SK-N-DZ (cell line): Measurements from ENCODE around the gene CNOT10. TPM values are rescaled to one million over a fixed set of nuclear protein-coding genes. Genes with fewer than 3 reads are reported as not detected.
"Not testable (repeated sequence)": the region's sequence is repeated elsewhere in the genome, so short reads cannot be mapped to it uniquely, and the experiment has no call there.

Experiments
- DNase-seq: peaks from one replicate; pipeline ENCODE4 v3.0.0-alpha.2; 2015; ENCODE audit warnings: low spot score
- polyA plus RNA-seq, 2 experiments: library from polyadenylated mRNA; depleted of rRNA; stranded (reverse); fragments of >200 nt; gene quantifications; 2 replicates each; pipeline ENCODE4 v1.2.3, GENCODE V29; 2014

The CNOT10 gene, protein sequence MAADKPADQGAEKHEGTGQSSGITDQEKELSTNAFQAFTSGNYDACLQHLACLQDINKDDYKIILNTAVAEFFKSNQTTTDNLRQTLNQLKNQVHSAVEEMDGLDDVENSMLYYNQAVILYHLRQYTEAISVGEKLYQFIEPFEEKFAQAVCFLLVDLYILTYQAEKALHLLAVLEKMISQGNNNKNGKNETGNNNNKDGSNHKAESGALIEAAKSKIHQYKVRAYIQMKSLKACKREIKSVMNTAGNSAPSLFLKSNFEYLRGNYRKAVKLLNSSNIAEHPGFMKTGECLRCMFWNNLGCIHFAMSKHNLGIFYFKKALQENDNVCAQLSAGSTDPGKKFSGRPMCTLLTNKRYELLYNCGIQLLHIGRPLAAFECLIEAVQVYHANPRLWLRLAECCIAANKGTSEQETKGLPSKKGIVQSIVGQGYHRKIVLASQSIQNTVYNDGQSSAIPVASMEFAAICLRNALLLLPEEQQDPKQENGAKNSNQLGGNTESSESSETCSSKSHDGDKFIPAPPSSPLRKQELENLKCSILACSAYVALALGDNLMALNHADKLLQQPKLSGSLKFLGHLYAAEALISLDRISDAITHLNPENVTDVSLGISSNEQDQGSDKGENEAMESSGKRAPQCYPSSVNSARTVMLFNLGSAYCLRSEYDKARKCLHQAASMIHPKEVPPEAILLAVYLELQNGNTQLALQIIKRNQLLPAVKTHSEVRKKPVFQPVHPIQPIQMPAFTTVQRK
- polyA plus RNA-seq (2014; cell fraction: cytosol; rRNA removed), result 50.3 and 55.3 TPM in 2 replicates
- polyA plus RNA-seq (2014; cell fraction: nucleus; rRNA removed), result 40.5 and 126 TPM in 2 replicates

- peak; percentile 97 for DNase-seq
Observed at GRCh38 chr3:32684800-32685542, at the start of gene CNOT10. TSS of gene CNOT10 (plus strand) at chr3:32685188. CDS start at chr3:32685461, 273 bp downstream.

DNA sequence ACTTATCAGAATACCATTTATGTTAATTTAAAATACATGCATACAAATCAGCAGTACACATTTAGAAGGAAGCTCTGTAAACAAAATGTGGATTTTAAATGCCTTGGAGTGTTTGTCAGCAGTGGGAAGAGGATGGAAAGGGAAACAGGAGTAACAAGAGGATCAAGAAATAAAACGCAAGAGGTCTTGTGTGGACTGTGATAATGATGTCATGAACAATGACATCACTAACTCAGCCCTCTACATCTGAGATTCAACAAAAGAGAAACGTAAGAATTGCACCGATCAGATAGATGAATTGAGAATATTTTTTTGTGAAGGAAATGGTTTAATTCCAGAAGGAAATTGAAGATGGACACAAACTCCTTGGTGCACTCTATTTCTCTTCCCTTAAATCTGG is 44.0 kb upstream of the CNOT10 start:
- DNase-seq, result no peak

DNA sequence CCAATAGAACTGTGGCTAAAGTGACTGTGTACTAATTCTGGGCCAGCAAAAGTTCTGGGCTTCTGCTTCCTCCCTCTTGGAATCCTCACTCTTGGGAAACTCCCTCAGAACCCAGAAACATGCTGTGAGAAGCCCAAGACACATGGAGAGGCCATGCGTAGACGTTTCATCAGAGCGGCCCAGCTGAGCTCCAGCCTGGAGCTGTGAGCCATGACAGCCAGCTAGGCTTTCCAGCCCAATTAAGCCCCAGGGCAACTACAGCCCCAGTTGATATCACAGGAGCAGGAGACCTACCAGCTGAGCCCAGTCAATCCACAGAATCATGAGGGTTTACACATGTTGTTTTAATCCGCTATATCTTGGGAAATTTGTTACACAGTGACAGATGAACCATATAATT is 43.6 kb upstream of the CNOT10 start:
- no peak for DNase-seq

GRCh38 chr3:32643354-32643753 is 41.6 kb upstream of the CNOT10 start:
- no peak for DNase-seq

DNA sequence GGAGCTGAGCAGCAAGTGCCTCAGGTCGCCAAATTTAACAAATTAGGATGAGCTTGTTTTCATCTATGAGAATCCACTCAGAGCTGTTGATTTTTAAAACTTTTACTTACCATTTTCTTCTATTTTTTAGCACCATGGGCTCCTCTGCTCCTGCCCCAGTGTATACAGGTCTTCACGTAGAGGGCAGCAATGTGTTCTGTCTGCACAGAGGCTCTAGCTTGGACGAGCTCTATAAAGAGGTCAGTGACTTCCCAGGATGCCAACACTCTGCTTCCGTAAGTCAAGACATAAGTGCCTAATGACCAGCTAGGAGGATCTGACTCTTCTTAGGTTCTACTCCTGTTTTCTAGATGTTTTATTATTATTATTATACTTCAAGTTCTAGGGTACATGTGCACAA is 41.2 kb upstream of the CNOT10 start:
- DNase-seq, result no peak

DNA sequence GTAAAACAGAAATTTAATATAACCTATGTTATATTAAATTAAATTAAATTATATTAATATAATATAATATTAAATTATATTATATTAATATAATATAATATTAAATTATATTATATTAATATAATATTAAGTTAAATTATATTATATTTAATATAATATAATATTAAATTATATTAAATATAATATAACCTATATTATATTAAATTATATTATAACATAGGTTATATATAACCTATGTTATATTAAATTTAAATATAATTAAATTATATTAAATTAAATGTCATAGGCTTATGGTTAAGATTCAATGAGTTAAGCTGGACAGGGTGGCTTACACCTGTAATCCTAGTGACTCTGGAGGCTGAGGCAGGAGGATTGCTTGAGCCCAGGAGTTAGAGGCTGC is 40.6 kb upstream of the CNOT10 start:
- DNase-seq, result no peak

DNA sequence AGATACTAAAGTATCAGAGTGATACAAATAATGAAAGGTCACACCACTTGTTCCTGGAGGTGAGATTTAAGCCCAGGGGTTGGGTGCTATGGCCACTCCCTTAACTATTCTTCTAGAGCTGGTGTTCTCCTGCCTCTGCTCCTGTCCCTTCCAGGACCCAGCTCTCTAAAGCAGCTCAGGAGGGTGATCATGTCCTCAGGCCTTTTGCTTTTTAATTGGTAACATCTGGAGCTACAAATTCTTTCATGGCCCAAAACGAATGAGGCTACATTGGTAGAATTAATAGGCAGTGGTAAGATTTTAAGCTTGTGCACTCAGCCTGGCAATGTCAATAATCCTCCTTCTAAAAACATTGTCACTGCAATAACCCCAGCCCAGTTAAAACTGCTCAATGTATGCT is 38.2 kb upstream of the CNOT10 start:
- no peak for DNase-seq

GRCh38 chr3:32652337-32653100 is 32.5 kb upstream of the CNOT10 start:
- DNase-seq, result not testable (repeated sequence)

DNA sequence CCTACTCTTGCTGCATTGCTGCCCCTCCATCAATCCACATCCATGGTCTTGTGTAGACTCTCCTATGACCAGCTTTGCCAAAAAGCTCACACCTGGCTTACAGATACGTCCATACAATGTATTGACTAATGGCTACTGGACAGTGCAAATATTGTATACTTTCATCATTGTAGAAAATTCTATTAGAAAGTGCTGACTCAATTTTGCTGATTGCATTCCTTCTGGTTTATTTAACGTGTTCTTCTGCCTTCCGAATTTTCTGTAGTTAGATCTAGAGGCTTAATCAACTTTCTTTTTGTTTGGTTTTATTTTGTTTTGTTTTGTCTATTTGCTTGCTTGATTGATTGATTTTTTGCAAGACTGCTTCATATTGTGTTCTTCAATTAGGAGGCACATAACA is 29.8 kb upstream of the CNOT10 start:
- no peak for DNase-seq

DNA sequence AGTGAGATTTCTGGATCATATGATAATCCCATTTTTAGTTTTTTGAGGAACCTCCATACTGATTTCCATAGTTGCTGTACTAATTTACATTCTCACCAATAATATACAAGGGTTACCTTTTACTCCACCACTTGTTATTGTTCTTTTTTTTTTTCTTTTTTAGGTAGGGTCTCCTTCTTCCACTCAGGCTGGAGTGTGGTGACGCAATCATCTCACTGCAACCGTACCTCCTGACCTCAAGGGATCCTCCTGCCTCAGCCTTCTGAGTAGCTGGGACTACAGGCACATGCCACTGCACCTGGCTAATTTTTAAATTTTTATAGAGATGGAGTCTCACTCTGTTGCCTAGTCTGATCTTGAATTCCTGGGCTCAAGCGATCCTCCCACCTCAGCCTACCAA is 24.4 kb upstream of the CNOT10 start:
- no peak for DNase-seq

- DNase-seq, result no peak
Observed at GRCh38 chr3:32662647-32663046, 22.3 kb upstream of the CNOT10 start.

DNA sequence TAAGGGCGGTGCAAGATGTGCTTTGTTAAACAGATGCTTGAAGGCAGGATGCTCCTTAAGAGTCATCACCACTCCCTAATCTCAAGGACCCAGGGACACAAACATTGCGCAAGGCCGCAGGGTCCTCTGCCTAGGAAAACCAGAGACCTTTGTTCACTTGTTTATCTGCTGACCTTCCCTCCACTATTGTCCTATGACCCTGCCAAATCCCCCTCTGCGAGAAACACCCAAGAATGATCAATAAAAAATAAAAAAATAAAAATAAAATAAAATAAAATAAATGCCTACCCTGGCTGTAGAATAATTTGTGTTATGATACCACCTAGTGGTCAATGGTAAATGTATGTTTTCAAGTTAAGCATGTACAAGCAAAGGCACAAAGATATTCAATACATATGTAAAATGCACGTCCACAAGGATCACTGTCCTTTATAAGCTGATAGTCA is 20.3 kb upstream of the CNOT10 start:
- peak; percentile 57 for DNase-seq

- no peak for DNase-seq
Observed at GRCh38 chr3:32667072-32667582, 17.9 kb upstream of the CNOT10 start.

GRCh38 chr3:32669226-32669625 is 15.8 kb upstream of the CNOT10 start:
- not testable (repeated sequence) for DNase-seq

DNA sequence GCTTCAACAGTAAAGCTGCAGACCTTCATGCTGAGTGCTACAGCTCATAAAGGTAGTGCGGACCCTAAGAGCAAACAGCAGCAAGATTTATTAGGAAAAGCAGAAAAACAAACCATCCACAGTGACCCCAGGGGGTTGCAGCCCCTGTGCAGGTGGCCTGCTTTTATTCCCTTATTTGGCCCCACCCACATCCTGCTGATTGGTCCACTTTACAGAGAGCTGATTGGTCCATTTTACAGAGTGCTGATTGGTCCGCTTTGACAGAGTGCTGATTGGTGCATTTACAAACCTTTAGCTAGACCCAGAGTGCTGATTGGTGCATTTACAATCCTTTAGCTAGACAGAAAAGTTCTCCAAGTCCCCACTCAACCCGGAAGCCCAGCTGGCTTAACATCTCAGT is 11.3 kb upstream of the CNOT10 start:
- DNase-seq, result not testable (repeated sequence)

DNA sequence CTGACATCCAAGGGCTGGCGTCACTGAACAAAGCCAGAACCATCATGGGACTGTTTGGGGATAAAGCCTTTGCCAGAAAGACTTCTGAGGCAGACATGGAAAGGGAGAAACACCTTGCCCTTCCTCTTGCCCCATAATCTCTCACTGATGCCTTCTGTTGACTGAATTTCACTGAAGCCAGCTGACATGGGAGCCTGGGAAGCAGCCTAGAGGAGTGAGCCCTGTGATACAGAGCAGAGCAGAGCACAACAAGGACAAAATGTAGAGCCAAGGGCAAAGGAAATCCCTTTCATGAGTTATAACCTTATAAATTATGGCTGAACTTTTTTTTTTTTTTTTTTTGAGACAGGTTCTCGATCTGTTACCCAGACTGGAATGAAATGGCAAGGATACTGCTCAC is 9.8 kb upstream of the CNOT10 start:
- DNase-seq, result no peak

GRCh38 chr3:32675650-32676049 is 9.3 kb upstream of the CNOT10 start:
- DNase-seq, result no peak

DNA sequence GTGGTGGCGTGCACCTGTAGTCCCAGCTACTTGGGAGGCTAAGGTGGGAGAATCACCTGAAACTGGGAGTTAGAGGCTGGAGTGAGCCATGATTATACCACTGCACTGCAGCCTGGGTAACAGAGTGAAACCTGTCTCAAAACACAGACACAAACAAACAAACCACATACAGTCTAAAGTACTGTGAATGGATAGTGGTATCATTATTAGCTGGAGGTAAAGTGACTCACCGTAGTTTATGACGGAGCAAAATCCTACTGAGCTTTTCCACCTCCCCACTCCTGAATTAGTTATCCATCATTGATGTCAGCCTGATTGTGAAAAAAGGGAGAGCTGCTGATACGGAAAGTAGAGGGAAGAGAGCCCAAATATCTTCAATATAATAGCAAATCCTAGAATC is 3.2 kb upstream of the CNOT10 start:
- no peak for DNase-seq

DNA sequence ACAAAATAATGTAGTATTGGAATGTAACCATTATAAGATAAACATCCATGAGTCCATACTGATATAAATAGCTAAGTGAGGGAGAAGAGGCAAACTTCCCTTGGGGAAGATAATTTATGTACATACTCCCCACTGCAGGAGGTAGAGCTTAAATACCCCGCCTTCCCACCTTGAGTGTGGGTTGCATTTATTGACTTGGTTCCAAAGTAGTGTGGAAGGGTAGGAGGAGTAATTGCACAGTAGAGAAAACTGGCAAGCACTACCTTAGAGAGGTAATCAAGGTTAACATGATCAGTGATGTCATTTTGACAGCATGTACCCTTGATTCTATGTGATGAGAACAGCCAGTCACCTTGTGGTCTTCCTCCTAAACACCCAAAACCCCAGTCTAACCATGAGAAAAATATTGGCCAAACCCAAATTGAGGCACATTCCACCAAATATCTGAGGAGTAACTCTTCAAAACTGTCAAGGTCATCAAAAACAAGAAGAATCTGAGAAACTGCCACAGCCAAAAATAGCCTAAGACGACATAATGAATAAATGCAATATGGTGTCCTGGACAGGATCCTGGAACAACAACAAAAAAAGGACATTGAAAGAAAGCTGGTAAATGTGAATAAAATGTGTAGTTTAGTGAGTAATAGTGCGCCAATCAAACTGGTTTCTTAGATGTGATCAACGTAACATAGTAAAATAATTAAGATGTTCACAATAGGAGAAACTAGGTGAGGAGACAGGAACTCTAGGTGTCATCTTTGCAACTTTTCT is 774 bp upstream of the CNOT10 start:
- no peak for DNase-seq

DNA sequence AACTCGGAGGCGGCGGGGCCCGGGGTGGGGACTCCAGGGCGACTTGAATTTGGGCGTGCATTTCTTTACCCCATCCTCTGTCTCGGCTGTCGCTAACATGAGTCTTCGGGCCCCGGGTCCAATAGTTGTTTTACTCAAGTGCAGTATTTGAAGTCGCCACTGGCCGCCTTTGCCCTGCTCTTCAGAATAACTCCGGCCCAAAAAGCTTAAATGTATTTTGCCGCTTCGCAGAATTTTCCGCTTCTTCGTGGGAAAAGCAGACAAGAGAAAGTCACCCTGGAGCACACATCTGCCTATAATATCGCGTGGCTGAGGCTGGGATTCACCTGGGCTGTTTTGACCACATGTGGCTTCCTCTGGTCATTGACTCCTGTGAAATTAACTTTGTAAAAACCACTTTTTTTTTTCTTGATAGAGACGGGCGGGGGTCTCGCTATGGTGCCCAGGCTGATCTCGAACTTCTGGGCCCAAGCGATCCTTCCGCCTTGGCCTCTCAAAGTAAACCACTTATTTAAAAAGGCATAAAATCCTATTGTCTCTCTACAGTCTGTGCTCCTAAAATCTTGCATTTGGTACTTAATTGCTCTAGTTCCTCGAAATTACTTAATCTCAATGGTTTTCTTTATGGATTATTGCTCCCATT is 676 bp downstream of the CNOT10 start:
- no peak for DNase-seq
